Activated naive CD4-positive, alpha-beta T cell treated with anti-CD3 and anti-CD28 coated beads, Interleukin-2, amount 50 U/mL, for 72 hours (primary cell): Measurements from ENCODE around the gene NOS1AP. TPM values are rescaled to one million over a fixed set of nuclear protein-coding genes. Genes with fewer than 3 reads are reported as not detected.

ENCODE experiments used
- ATAC-seq, 2 donors: fragments of 150-1000 bp; cut with Tn5 transposase; 2 replicates each; pipeline ENCODE4 v1.10.0; 2021; ENCODE audit warnings: mild to moderate bottlenecking in 2 of 2, moderate library complexity in 2 of 2
- DNase-seq, 2 donors: peaks; one replicate each; pipeline ENCODE4 v3.0.0; 2021 to 2022; ENCODE audit warnings: low spot score in 2 of 2
- H3K27ac Mint-ChIP-seq, 2 donors: one replicate each; pipeline ENCODE4 v1.8.0; 2022; ENCODE audit warnings: mild to moderate bottlenecking in 2 of 2, mixed read lengths in 2 of 2
- H3K36me3 Mint-ChIP-seq, 2 donors: one replicate each; pipeline ENCODE4 v1.8.0; 2022; ENCODE audit warnings: mixed read lengths in 2 of 2
- H3K9me3 Mint-ChIP-seq, 2 donors: one replicate each; pipeline ENCODE4 v1.8.0; 2022; ENCODE audit warnings: mixed read lengths in 2 of 2
- total RNA-seq, 2 donors: library from RNA; stranded (reverse); gene quantifications; one replicate each; pipeline ENCODE4 v1.2.3, GENCODE V29; 2022

NOS1AP gene
- total RNA-seq, 2 donors from 2014 or later, result 0.18 to 0.27 TPM

DNA sequence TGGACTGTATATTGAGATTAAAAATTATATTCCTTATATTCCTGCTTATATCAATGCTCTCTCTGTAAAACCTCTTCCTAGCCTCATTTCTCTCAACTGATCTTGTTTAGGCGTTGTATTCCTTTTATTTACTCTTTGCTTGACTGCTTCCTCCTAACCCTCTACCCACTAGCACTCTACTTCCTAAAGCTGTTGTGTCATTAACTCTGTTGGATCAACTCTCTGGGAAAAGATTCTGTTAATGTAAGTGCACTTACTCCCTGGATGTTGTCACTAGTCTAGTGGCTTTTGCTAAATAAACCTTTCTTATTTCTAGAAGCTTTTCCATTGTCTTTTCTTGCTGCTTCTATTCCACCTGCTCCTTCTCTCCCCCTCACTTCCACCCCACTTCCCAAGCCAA lies 300.7 kb downstream of the NOS1AP start:
- Mint-ChIP-seq H3K36me3 (no peaks in the 10 kb centered on the region), H3K9me3 (no peaks in the 10 kb centered on the region), H3K27ac (no peak overlapping the region)
- ATAC-seq (no peak), DNase-seq (no peak)

DNA sequence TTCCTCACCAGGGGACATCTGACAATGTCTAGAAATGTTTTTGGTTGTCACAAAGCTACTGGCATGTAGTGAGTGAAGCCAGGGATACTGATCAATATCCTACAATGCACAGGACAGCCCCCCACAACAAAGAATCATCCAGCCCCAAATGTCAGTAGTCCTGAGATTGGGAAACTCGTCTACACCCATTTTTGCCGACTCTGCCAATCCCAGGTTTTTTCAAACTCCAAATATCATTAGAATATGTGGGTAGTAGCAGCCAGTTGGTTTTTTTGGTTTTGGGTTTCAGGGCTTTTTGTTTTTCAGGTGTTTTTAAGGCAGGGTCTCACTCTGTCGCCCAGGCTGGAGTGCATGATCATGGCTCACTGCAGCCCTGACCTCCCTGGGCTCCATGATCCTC lies 301.2 kb downstream of the NOS1AP start:
- ATAC-seq (no peak), DNase-seq (no peak)
- Mint-ChIP-seq H3K36me3 (no peaks in the 10 kb centered on the region), H3K9me3 (no peaks in the 10 kb centered on the region), H3K27ac (no peak overlapping the region)

DNA sequence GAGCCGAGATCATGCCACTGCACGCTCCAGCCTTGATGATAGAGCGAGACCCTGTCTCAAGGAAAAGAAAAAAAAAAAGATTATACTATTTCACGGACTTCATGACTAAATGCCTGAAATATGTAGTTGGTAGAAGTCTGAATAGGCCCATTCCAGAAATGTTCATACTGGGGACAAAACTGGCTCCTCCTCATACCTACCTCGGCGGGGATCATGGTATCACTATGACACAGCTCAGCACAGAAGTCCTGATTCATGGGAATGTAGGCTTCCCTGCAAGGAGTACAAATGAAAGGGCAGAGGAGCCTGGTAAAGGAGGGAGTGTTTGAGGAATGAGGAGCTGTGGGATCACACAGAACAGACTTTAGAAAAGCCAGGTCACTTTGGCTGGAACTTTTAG lies 302.1 kb downstream of the NOS1AP start:
- DNase-seq (no peak), ATAC-seq (no peak)
- H3K36me3 Mint-ChIP-seq, result no peaks in the 10 kb centered on the region
- peak overlapping the region in 1 of 2 donors; percentile 6 for H3K27ac Mint-ChIP-seq
- no peaks in the 10 kb centered on the region for H3K9me3 Mint-ChIP-seq

DNA sequence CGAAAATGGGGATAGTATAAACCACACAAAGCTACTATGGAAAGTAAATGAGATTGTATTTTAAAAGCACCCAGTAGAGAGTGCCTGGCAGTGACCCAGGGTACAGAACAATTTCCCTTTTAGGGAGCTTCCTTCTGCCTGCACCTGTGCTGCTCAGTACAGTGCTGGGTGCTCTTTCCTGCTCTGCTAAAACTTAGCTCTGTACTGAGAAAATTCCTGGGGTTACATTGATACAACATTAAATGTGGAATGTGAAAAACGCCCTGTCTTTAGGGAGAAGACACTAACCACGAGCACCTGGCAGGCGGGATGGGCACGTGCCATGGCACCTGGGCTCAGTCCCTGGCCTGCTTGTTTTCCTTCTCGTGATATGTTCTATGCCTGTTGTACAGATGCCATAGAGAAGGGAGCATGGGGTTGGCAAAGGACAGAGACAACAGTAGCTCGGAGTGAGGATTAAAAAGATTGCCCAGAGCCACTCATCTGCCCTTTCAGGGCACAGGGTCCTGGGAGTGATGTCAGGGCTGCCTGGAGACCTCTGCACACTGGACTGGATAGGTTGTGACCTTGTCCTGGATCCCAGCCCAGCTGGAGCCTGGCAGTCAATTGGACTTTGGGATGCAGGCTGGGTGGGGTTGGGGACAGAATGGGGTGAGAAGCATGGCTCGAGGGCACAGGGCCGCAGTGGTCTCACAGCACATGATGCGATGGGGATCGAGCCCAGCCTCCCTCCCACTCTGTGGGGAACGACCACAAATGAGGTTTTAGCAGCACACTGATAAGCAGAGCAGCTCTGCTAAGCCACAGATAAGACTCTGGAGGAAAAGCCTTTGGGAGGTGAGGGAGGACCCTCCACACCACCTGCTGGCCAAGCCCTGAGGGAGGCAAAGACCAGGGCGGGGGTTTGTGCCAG lies 302.9 kb downstream of the NOS1AP start:
- Mint-ChIP-seq H3K9me3 (no peaks in the 10 kb centered on the region), H3K36me3 (no peaks in the 10 kb centered on the region), H3K27ac (peak overlapping the region; percentile 8 to 14)
- DNase-seq (no peak), ATAC-seq (no peak)

- DNase-seq (no peak), ATAC-seq (no peak)
- no peaks in the 10 kb centered on the region for H3K36me3 Mint-ChIP-seq
Measured at GRCh38 chr1:162373072-162373427, 303.6 kb downstream of the NOS1AP start.

DNA sequence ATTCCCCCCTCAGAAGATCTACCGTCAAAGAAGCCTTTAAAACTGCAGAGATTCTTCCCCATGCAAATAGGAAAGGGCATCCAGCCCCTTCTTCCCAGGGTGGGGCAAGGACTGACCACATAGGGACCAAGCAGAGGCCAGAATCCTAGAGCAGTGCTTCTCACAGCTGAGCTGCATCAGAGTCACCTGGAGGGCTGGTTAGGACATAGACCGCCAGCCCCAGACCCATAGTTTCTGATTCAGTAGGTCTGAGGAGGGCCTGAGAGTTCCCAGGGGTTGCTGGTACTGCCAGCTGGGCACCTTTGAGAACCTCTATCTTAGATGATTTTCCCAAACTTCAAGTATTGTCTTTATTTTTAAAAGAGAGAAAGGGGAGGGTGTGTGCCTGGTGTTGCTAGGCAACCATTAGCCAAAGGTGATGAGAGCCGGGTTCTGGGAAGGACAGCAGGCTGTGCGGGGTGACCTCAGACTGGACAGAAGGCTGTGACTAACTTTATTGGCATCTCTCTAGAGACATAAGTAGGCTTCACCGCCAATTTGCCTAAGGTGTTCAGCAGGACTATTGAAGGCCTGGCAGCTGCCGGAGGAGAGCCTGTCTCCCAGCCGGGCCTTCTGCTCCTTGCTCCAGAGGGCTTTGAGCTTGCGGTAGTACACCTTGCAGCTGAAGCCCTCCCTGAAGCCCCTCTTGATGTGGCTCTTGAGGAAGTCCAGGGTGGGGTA lies 304.2 kb downstream of the NOS1AP start:
- no peak for ATAC-seq
- no peak for DNase-seq
- H3K27ac Mint-ChIP-seq, result no peak overlapping the region
- H3K9me3 Mint-ChIP-seq, result no peaks in the 10 kb centered on the region
- H3K36me3 Mint-ChIP-seq, result no peaks in the 10 kb centered on the region

More at GRCh38 chr1:162373072-162373427, 303.6 kb downstream of the NOS1AP start:
- Mint-ChIP-seq H3K9me3 (no peaks in the 10 kb centered on the region), H3K27ac (peak overlapping the region in 1 of 2 donors; percentile 14)

DNA sequence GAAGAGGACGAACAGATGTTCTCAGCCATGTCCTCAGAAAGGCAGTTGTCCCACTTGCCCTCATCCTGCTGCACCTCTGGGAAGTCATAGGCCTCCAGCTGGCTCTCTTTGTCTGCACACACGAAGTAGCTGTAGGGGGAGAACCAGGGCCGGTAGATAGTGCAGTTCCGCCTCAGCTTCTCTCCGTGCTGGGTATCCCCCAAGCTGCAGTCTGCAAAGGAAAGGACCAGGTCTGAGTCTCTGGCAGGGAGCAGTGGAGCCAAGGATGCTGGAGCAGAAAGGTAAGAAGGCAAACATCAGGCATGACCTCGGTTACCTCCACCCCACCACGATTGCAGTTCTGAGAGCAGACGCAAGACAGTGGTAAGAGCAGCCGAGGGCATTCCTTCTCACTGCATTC lies 304.9 kb downstream of the NOS1AP start:
- ATAC-seq (no peak), DNase-seq (no peak)
- no peaks in the 10 kb centered on the region for H3K9me3 Mint-ChIP-seq
- no peak overlapping the region for H3K27ac Mint-ChIP-seq
- no peaks in the 10 kb centered on the region for H3K36me3 Mint-ChIP-seq

DNA sequence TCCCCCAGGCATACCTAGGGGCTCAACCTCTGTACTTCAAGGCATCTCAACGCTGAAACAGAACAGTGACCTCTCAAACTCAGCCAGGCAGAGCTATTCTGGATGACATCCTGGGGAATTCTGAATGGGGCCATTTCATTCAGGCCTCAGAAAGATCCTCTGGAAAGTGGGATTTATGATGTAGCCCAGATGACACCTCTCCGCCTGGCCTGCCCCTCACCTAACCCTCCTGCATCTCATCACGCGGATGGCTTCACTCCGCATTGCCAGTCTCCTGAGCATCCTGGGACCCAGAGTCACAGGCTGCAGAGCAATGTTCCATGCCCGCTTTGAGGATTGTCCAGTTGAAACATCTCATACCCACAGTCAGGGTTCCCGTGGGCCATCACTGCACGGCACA lies 306.0 kb downstream of the NOS1AP start:
- H3K27ac Mint-ChIP-seq, result no peak overlapping the region
- H3K9me3 Mint-ChIP-seq, result no peaks in the 10 kb centered on the region
- ATAC-seq (no peak), DNase-seq (no peak)
- H3K36me3 Mint-ChIP-seq, result no peaks in the 10 kb centered on the region

DNA sequence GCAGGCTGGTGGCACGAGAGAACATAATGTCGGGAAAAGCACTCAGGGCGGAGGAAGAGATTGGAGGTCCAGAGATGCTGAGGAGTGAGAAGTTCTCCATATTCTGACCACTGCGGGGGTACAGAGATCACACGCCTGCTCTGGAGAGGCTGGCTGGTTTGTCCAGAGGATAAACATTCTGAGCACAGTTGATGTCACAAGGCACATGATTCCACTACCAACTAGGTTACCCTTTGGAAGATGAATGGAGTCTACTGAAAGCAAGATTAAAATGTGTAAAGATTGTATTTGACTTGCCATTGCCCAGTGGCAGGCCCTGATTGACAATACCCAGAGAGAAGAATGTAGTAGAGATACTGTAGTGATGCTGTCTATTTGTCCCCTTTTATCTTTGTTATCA lies 307.2 kb downstream of the NOS1AP start, which contains the start of gene SPATA46:
Gene SPATA46, minus strand, starts transcription at position 164 of the 400 bp plus-strand sequence. Its CDS starts 64 bp downstream, at position 100.
- no peaks in the 10 kb centered on the region for H3K36me3 Mint-ChIP-seq
- no peak for ATAC-seq
- no peak for DNase-seq
- H3K9me3 Mint-ChIP-seq, result no peaks in the 10 kb centered on the region
- H3K27ac Mint-ChIP-seq, result no peak within 1 kb of the TSS

- ATAC-seq, result no peak
- DNase-seq, result no peak
- Mint-ChIP-seq H3K9me3 (no peaks in the 10 kb centered on the region), H3K36me3 (no peaks in the 10 kb centered on the region), H3K27ac (no peak overlapping the region)
Measured at GRCh38 chr1:162380061-162380846, 310.8 kb downstream of the NOS1AP start.

- no peak for DNase-seq
- no peak within 1 kb of the TSS for H3K27ac Mint-ChIP-seq
- no peaks in the 10 kb centered on the region for H3K9me3 Mint-ChIP-seq
- no peaks in the 10 kb centered on the region for H3K36me3 Mint-ChIP-seq
- ATAC-seq, result no peak
Measured at GRCh38 chr1:162381383-162381782, 311.9 kb downstream of the NOS1AP start, which contains the start of gene C1orf226. Gene C1orf226 (plus strand): TSS chr1:162381728. CDS start chr1:162381902, 174 bp downstream.

DNA sequence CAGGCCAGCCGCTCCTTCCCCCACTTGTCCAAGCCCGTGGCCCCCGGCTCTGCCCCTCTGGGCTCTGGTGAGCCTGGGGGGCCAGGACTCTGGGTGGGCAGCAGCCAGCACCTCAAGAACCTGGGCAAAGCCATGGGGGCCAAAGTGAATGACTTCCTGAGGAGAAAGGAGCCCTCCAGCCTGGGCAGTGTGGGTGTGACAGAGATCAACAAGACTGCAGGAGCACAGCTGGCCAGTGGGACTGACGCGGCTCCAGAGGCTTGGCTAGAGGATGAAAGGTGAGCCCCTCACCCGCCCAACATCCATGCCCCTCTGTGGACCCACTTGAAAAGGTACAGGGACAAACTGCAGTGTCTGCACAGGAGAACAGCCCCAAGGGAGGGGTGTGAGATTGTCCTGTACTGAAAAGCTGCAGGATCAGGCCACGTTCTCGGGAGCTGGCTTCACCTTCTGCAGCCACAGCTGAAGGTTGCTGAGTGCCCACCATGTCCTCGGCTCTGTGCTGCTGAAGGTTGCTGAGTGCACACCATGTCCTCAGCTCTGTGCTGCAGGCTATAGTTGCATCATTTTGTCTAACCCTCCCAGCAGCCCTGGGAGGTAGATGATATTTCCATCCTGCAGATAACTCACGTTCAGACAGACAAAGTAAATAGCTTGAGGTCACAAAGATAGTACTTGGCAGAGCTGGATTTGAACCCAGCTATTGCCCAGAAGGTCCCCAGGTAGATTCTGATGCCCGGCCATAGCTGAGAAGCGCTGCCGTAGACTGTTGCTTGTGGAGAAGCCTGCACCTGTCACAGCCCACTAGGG lies 312.7 kb downstream of the NOS1AP start:
- H3K27ac Mint-ChIP-seq, result no peak overlapping the region
- no peak for ATAC-seq
- DNase-seq, result no peak

DNA sequence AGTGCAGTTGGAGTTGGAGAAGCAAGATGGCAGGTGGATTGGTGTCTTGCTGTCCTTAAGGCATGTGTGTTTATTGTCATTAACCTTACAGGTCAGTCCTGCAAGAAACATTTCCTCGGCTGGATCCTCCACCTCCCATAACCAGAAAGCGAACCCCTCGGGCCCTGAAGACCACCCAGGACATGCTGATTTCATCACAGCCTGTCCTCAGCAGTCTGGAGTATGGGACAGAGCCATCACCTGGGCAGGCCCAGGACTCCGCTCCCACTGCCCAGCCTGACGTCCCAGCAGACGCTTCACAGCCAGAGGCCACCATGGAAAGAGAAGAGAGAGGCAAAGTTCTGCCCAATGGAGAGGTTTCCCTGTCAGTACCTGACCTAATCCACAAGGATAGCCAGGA lies 313.6 kb downstream of the NOS1AP start:
- no peak overlapping the region for H3K27ac Mint-ChIP-seq
- DNase-seq (no peak), ATAC-seq (no peak)
- no peaks in the 10 kb centered on the region for H3K36me3 Mint-ChIP-seq
- no peaks in the 10 kb centered on the region for H3K9me3 Mint-ChIP-seq

More for the DNA sequence above, 312.7 kb downstream of the NOS1AP start:
- no peaks in the 10 kb centered on the region for H3K36me3 Mint-ChIP-seq
- H3K9me3 Mint-ChIP-seq, result no peaks in the 10 kb centered on the region

GRCh38 chr1:162383516-162383915 lies 314.0 kb downstream of the NOS1AP start:
- no peak for DNase-seq
- no peak for ATAC-seq
- H3K27ac Mint-ChIP-seq, result no peak overlapping the region
- no peaks in the 10 kb centered on the region for H3K9me3 Mint-ChIP-seq
- no peaks in the 10 kb centered on the region for H3K36me3 Mint-ChIP-seq

- Mint-ChIP-seq H3K36me3 (no peaks in the 10 kb centered on the region), H3K9me3 (no peaks in the 10 kb centered on the region), H3K27ac (peak overlapping the region in 1 of 2 donors; percentile 52)
- no peak for ATAC-seq
- no peak for DNase-seq
Measured at GRCh38 chr1:162384116-162384515, 314.6 kb downstream of the NOS1AP start.
